Posterior cingulate gyrus (tissue), 11 donors: ENCODE data around the gene HAUS6.
"Not testable (repeated sequence)": the region's sequence is repeated elsewhere in the genome, so short reads cannot be mapped to it uniquely, and the experiment has no call there.

ENCODE experiments used
- DNase-seq, 10 donors: peaks; one replicate each; pipeline versions ENCODE4 v3.0.0 to v3.0.0-alpha.2; 2020 to 2021; ENCODE audit warnings: mixed read lengths in 3 of 10
- intact Hi-C: fragments of 100-400 bp; cut with DNase I; formaldehyde crosslinking; loops from one replicate; pipeline ENCODE4 v1.15.1; 2023

HAUS6 gene

DNA sequence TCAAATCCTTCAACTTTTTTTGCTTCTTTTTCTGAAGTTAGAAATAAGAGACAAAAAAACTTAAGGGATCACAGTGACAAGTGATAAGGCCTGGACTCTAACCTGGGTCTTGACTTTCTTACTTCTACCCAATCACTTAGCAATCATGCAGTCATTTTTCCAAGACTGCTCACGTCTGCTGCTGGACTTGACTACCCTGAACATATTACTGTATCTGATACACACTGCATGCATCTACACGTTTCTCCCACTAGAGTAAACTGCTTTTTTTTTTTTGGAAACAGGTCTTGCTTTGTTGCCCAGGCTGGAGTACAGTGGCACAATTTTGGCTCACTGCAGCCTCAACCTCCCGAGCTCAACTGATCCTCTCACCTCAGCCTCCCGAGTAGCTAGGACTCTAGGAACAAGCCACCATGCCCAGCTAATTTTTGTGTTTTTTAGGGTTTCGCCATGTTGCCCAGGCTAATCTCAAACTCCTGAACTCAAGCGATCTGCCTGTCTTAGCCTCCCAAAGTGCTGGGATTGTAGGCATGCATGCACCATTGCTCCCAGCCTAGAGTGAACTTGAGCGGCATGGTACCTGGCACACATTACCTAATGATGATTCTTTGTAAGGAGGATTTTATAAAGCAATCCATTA, 17.2 kb upstream of the HAUS6 start:
- intact Hi-C loops, result loop anchor here (10.0 kb wide), 1 partner anchor 55 kb away; no protein-coding TSS in a partner anchor
- DNase-seq, result no peak

DNA sequence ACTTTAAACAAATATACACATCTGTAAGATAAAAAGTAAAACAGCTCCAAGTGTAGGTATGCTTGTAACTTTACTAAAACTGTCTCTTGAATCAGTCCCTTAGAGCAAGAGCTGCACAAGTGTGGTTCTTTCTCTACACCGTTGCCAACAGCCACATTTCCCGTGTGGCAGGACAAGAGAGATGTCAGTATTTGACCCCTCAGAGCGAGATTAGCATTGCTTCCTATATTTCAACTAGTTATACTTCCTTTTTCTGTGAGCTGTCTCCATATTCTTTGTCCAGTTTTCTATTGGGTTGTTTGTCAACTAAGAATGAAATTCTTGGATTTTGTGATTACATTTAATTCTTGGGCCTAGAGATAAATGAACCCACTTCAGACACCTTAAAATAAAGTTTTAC, 16.5 kb upstream of the HAUS6 start:
- intact Hi-C loops, result no loop called here
- no peak for DNase-seq

DNA sequence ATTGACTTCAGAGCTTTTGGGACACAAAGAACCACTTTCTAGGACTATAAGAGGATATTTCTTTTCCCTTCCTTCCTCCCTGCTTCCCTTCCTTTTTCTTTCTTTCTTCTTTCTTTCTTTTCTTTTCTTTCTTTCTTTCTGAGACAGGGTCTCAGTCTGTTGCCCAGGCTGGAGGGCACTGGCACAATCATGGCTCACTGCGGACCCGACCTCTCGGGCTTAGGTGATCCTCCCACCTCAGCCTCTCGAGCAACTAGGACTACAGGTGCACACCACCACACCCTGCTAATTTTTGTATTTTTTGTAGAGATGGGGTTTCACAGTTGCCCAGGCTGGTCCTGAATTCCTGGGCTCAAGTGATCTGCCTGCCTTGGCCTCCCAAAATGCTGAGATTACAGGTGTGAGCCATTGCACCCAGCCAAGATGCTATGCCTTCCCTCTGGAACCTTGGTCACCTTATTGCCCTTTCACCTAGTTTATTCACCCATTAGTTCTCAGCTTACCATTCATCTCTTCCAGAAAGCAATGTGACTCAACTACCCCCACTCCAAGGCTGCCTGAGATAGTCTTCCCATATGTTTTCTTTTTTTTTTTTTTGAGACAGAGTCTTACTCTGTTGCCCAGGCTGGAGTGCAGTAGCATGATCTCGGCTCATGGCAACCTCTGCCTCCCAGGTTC, 14.5 kb upstream of the HAUS6 start:
- no peak for DNase-seq
- intact Hi-C loops, result no loop called here

DNA sequence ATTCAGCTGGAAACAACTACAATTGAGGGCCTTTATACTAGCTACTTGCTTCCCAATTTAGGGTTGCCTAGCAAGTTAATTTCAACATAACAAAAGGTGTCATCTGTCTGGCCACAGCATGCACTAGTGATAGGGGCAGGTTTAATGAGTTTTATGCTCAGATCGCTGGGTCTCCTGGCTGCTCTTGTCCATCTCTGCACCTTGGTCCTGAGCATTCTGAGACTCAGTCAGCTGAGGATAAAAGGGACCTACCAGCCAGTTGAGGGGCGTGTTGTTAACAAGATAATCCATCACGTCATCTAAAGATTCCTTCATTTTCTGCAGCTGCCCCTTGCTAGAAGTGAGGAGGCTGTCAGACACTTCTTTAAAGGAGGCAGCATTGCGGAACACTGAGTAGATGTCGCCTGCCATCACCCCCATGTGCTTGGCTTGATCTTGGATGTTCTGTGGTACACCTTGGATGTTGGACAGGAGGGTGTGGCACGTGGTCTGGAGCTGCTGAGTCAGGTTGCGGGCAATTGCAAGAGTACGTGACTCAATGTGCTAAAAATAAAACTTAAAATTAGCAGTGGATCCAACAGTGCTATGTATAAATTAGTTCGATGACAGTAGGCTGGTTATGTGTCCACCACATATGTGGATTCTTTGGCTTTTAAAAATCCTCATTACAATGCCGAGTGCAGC, 13.5 kb upstream of the HAUS6 start:
- peak in 2 of 10 donors; percentile 69 to 86 for DNase-seq

GRCh38 chr9:19114680-19115270, 12.1 kb upstream of the HAUS6 start:
- no peak for DNase-seq
- intact Hi-C loops, result no loop called here

More for the DNA sequence above, 13.5 kb upstream of the HAUS6 start:
- intact Hi-C loops, result no loop called here

DNA sequence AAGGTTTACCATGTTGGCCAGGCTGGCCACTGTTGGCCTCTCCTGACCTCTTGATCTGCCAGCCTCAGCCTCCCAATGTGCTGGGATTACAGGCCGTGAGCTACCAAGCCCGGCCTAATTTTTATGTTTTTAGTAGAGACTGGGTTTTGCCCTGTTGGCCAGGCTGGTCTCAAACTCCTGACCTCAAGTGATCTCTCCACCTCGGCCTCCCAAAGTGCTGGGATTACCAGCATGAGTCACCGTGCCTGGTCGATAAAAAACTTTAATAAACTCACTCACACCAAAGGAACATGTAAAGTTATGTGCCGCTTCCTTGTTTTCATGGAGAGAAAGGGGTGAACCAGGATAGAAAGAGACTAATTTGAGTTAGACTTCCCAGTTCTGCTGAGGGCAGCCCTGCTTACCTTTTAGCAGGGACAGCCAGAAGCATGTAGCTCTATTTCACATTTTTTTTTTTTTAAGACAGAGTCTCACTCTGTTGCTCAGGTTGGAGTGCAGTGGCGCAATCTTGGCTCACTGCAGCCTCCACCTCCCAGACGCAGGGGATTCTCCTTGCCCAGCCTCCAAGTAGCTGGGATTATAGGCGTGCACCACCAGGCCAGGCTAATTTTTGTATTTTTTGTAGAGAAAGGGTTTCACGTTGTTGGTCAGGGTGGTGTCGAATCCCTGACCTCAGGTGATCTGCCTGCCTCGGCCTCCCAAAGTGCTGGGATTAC, 11.4 kb upstream of the HAUS6 start:
- intact Hi-C loops, result no loop called here
- no peak for DNase-seq

DNA sequence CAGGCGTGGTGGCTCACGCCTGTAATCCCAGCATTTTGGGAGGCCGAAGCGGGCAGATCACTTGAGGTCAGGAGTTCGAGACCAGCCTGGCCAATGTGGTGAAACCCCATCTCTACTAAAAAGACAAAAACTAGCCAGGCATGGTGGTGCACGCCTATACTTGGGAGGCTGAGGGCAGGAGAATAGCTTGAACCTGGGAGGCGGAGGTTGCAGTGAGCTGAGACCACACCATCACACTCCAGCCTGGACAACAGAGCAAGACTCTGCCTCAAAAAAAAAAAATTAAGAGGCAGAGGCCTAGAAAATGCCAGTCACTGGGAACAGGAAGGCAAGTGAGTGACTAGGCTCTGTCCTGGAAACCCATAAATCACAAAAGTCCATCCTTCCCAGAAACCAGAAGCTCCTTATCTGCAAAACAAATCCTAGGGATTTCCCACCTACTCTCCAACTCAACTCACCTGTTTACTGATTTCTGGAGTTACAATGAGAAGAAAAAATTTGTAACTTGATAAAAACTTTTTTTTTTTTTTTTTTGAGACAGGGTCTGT, 10.4 kb upstream of the HAUS6 start:
- DNase-seq, intact Hi-C loops: not testable (repeated sequence)

DNA sequence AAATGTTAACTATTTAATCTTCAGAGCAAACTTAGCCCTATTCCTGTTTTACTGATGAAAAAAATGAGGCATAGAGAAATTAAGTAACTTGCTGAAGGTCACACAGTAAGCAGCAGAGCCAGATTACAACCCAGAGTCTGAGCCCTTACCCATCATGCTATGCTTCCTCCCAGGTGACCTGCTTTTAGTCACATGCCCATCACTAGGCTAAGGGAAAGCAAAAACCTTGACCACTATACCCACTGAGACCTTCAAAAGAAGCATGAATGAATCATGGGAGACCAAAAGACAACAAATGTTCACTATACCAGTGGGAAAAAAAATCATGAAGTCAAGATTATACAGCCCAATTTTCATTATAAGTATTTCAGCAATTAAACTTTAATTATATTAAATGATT, 5.3 kb upstream of the HAUS6 start:
- intact Hi-C loops, result loop anchor here (10.0 kb wide), 1 partner anchor 127 kb away; the partner anchor contains the start of gene DENND4C
- no peak for DNase-seq

DNA sequence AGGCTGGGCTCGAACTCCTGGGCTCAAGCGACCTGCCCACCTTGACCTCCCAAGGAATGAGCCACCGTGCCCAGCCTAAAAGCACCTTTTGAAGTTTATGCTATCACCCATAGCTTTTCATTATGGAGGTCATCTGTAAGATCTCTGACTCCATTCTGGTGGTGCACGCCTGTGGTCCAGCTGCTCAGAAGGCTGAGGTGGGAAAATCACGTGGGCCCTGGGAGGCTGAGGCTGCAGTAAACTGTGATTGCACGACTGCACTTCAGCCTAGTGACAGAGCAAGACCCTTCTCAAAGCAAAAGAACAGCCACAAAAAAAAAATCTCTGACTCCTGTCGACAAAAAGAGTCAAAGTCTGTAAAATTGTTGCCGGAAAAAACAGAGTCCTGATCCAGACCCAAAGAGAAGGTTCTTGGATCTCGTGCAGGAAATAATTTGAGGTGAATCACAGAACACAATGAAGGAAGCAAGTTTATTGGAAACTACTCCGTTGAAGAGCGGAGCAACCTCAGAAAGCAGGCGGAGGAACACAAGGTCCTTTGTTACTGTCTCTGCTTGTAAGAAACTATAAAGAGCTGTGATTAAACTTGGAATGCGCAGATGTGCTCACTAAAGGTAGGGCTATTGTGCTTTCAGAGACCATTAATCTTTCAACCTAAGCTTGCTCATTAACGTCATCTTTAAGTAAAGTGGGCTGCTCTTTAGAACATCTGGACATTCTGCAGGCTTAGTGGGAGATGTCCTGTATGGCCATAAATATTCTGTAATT, 2.0 kb upstream of the HAUS6 start:
- intact Hi-C loops, result loop anchor here (2.0 to 10.0 kb wide), 2 partner anchors 20 to 130 kb away; partner anchors contain the start of gene DENND4C
- DNase-seq, result no peak

- intact Hi-C loops, result loop anchor here (2.0 to 10.0 kb wide), 2 partner anchors 53 to 133 kb away; partner anchors contain the start of genes DENND4C and RRAGA
- DNase-seq, result peak in 6 of 10 donors; percentile 16 to 88 (median 51)
These were observed 498 bp downstream of the HAUS6 start for GRCh38 chr9:19102181-19102630.

DNA sequence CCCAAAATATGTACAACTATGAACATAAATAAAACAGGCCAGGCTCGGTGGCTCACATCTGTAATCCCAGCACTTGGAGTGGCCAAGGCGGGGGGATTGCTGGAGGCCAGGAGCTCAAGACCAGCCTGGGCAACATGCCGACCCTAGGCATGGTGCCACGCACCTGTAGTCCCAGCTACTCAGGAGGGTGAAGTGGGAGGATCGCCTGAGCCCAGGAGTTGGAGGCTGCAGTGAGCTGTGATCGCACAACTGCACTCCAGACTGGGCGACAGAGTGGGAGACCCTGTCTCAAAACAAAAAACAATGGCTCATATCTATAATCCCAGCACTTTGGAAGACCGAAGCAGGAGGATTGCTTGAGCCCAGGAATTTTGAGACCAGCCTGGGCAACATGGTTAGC, 1.5 kb downstream of the HAUS6 start:
- intact Hi-C loops, result loop anchor here (10.0 kb wide), 1 partner anchor 134 kb away; the partner anchor contains the start of gene DENND4C
- no peak for DNase-seq

DNA sequence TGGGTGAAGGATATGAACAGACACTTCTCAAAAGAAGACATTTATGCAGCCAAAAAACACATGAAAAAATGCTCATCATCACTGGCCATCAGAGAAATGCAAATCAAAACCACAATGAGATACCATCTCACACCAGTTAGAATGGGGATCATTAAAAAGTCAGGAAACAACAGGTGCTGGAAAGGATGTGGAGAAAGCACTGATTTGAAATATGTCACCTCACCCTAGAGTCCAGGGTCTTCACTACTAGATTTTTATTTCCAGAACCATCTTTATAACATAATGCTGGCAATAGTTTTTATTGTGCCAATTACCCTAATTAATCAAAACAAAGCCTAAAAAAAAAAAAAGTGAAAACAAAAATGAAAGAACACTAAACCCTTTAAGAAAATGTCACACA, 5.3 kb downstream of the HAUS6 start:
- DNase-seq, intact Hi-C loops: not testable (repeated sequence)

DNA sequence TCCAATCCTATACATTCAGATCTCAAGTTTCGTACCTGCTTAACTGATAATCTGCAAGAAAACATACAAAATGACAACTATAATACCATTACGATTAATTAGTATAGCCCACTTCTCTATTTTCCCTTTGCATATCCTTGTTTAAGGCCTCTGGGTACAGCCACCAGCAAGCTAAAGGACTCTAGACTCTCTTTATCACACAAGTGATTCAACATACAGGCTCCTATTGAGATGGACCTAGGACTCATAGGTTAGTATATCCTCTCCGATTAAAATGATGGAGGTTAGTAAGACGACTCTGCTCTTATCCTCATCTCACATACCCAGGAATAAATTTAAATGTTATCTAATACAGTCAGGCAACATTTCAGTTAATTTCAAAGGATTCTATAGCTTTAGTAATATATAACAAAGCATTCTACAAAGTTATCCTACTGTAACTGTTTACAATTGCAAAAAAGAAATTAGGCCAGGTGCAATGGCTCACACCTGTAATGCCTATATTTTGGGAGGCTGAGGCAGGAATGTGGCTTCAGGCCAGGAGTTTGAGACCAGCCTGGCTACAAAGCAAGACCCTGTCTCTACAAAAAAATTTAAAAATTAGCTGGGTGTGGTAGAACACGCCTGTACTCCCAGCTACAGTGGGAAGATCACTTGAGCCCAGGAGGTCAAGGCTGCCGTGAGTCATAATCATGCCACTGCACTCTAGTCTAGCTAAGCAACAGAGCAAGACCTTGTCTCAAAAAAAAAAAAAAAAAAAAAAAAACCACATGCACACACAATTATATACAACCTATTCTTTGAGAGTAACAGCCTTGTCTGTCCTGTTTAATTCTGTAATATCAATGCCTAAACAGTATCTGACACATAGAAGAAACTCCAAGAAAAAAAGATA, 15.4 kb downstream of the HAUS6 start:
- DNase-seq, result no peak
- intact Hi-C loops, result no loop called here

GRCh38 chr9:19085295-19085694, 17.4 kb downstream of the HAUS6 start:
- intact Hi-C loops, result no loop called here
- DNase-seq, result no peak

GRCh38 chr9:19074836-19075235, 27.9 kb downstream of the HAUS6 start:
- intact Hi-C loops, result no loop called here
- no peak for DNase-seq

DNA sequence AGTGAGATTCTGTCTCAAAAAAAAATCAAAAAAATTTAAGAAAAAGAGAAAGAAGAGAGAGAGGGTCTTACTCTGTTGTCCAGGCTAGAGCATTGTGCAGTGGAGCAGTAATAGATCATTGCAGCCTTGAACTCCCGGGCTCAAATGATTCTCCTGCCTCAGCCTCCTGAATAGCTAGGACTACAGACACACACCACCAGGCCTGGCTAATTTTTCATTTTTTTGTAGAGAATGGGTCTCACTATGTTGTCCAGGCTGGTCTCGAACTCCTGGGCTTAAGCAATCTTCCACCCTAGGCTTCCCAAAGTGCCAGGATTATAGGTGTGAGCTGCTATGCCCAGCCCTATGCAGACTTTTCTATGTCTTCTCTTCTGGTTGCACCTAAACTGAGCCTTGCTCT, 28.5 kb downstream of the HAUS6 start:
- DNase-seq, result no peak
- intact Hi-C loops, result no loop called here

- no peak for DNase-seq
- intact Hi-C loops, result no loop called here
These were observed 45.7 kb downstream of the HAUS6 start for GRCh38 chr9:19057033-19057432.
